GM12878 (cell line): ENCODE results near the gene SSUH2. TPM values are rescaled to one million over a fixed set of nuclear protein-coding genes. Genes with fewer than 3 reads are reported as not detected.
"Not testable (repeated sequence)": the region's sequence is repeated elsewhere in the genome, so short reads cannot be mapped to it uniquely, and the experiment has no call there.

Source experiments
- ATAC-seq: fragments of 200-7000 bp; cut with Tn5 transposase; 3 replicates; pipeline ENCODE4 v1.9.1; 2020; ENCODE audit warnings: mild to moderate bottlenecking, moderate library complexity
- BruUV-seq: library from RNA; stranded (reverse); fragments of 400-500 nt; replicated peaks from 2 replicates; lab custom pipeline; 2021; lab: Mats Ljungman, UMichigan
- CTCF ChIA-PET: fragments of 300-600 bp; sonication (Branson Sonifier 250); formaldehyde crosslinking; extraction: SDS; loops from one replicate; lab custom pipeline; 2021; ENCODE audit warnings: inconsistent platforms; lab: Yijun Ruan, JAX
- POLR2A ChIA-PET: fragments of 350-600 bp; formaldehyde crosslinking; extraction: SDS; loops from one replicate; lab custom pipeline; 2021; ENCODE audit warnings: inconsistent platforms; lab: Charles Lee
- RAD21 ChIA-PET: fragments of 300-600 bp; sonication (Branson Sonifier 250); formaldehyde crosslinking; loops from one replicate; lab custom pipeline; 2023; ENCODE audit warnings: antibody characterized with exemption; ENCODE audit not compliant: unreplicated experiment; lab: Charles Lee
- SMC1A ChIA-PET: fragments of 300-600 bp; sonication (Branson Sonifier 250); formaldehyde crosslinking; loops from one replicate; lab custom pipeline; 2023; ENCODE audit not compliant: unreplicated experiment, uncharacterized antibody; lab: Charles Lee
- DNase-seq: peaks from one replicate; pipeline ENCODE4 v3.0.0-alpha.2; 2011; ENCODE audit warnings: low read depth, low spot score
- FAIRE-seq: peaks from 3 replicates; lab custom pipeline; 2011; peaks lifted over from hg19 to GRCh38; lab: Jason Lieb, UNC
- H2AFZ ChIP-seq: 2 replicates; pipeline ENCODE4 v1.6.0; 2011; ENCODE audit warnings: low read depth, low read length, control low read depth; ENCODE audit not compliant: control insufficient read depth
- H3K27ac ChIP-seq: 2 replicates; pipeline ENCODE4 v1.5.1; 2011; ENCODE audit warnings: control low read depth; ENCODE audit not compliant: control insufficient read depth, insufficient read depth
- H3K27me3 ChIP-seq, 2 experiments: replicated peaks in 1 of 2; 2 replicates each; pipeline versions ENCODE4 v1.6.0 to v1.6.1; 2011; ENCODE audit warnings: low read length in 1 of 2; ENCODE audit not compliant: control insufficient read depth in 2 of 2, insufficient read depth in 2 of 2
- H3K36me3 ChIP-seq, 2 experiments: 2 replicates each; pipeline ENCODE4 v1.5.1; 2011; ENCODE audit warnings: low read length in 1 of 2; ENCODE audit not compliant: control insufficient read depth in 2 of 2, insufficient read depth in 2 of 2
- H3K4me1 ChIP-seq: 2 replicates; pipeline ENCODE4 v1.6.1; 2011; ENCODE audit warnings: mild to moderate bottlenecking, low read length, moderate library complexity, mixed read lengths; ENCODE audit not compliant: control insufficient read depth, insufficient read depth
- H3K4me2 ChIP-seq: 2 replicates; pipeline ENCODE4 v1.6.0; 2011; ENCODE audit warnings: control low read depth; ENCODE audit not compliant: control insufficient read depth, insufficient read depth
- H3K4me3 ChIP-seq: fragments of 200-600 bp; sonication (generic); 2 replicates; pipeline ENCODE4 v1.5.1; 2016
- H3K79me2 ChIP-seq: 2 replicates; pipeline ENCODE4 v1.6.0; 2011; ENCODE audit warnings: low read length; ENCODE audit not compliant: control insufficient read depth, insufficient read depth
- H3K9ac ChIP-seq: 2 replicates; pipeline ENCODE4 v1.8.0; 2011; ENCODE audit warnings: low read length, control low read depth, mixed read lengths; ENCODE audit not compliant: control insufficient read depth, insufficient read depth
- H3K9me3 ChIP-seq: replicated peaks from 3 replicates; pipeline ENCODE4 v1.5.1; 2011; ENCODE audit warnings: mild to moderate bottlenecking, low read length; ENCODE audit not compliant: control insufficient read depth, insufficient read depth
- H4K20me1 ChIP-seq: 2 replicates; pipeline ENCODE4 v1.6.0; 2011; ENCODE audit not compliant: control insufficient read depth, insufficient read depth
- BACH1 ChIP-seq: fragments of 450-650 bp; IDR thresholded peaks from 2 replicates; pipeline ENCODE4 v1.6.1; 2017; ENCODE audit warnings: mild to moderate bottlenecking, borderline replicate concordance
- CHD4 ChIP-seq: fragments of 200-600 bp; sonication (generic); IDR thresholded peaks from 2 replicates; pipeline ENCODE4 v1.6.1; 2016; ENCODE audit warnings: mild to moderate bottlenecking
- FOXM1 ChIP-seq: IDR thresholded peaks from 2 replicates; pipeline ENCODE4 v1.6.1; 2012; ENCODE audit warnings: low read depth, mild to moderate bottlenecking, inconsistent platforms, low read length, moderate library complexity
- IRF5 ChIP-seq: fragments of 450-650 bp; IDR thresholded peaks from 2 replicates; pipeline ENCODE4 v1.6.1; 2017; ENCODE audit warnings: borderline replicate concordance
- JUNB ChIP-seq: IDR thresholded peaks from 2 replicates; pipeline ENCODE4 v1.6.1; 2016; ENCODE audit warnings: antibody characterized with exemption, mild to moderate bottlenecking
- RCOR1 ChIP-seq: conservative IDR thresholded peaks from 2 replicates; pipeline ENCODE4 v1.6.1; 2012; ENCODE audit warnings: low read depth, low read length, improper control_type of control experiment
- SUZ12 ChIP-seq: fragments of 200-600 bp; sonication (generic); IDR thresholded peaks from one replicate; pipeline ENCODE4 v1.6.1; 2018; ENCODE audit warnings: antibody characterized with exemption, mild to moderate bottlenecking; ENCODE audit not compliant: unreplicated experiment
- WRNIP1 ChIP-seq: IDR thresholded peaks from 2 replicates; pipeline ENCODE4 v1.6.1; 2011; ENCODE audit warnings: low read depth, low read length, improper control_type of control experiment, borderline replicate concordance
- ZBTB4 ChIP-seq: fragments of 450-650 bp; formaldehyde crosslinking; IDR thresholded peaks from 2 replicates; pipeline ENCODE4 v1.4.0; 2022; ENCODE audit warnings: mild to moderate bottlenecking, moderate library complexity
- WGBS: methylation state at CpG from one replicate; pipeline ENCODE4 v1.1.6; 2016; ENCODE audit warnings: low lambda C conversion rate; ENCODE audit not compliant: insufficient replicate concordance, insufficient coverage; ENCODE audit errors: missing lambda C conversion rate; 5-methylcytosine and 5-hydroxymethylcytosine counted together
- in situ Hi-C: fragments of 300-500 bp; cut with MboI; formaldehyde crosslinking; loops from 9 replicates; pipeline ENCODE4 v1.14.3; 2018; ENCODE audit warnings: mixed read lengths
- intact Hi-C: fragments of 100-400 bp; cut with micrococcal nuclease; formaldehyde crosslinking; loops from one replicate; pipeline ENCODE4 v1.14.2; 2022; ENCODE audit not compliant: unreplicated experiment
- polyA plus RNA-seq, 11 experiments: library from polyadenylated mRNA; depleted of rRNA in 4 of 11; unstranded in 6 of 11; stranded (reverse) in 5 of 11; fragments of >200 nt; fragmentation: Nextera tagmentation in 4 of 11; fragmentation: Illumina TruSeq in 1 of 11; extraction: Ambion mirVana in 4 of 11; extraction: Trizol in 1 of 11; gene quantifications; 1 replicate in 1 of 11; 2 replicates in 10 of 11; pipeline versions ENCODE4 v1.2.1 to v1.2.3, GENCODE V29; 2011 to 2016; ENCODE audit warnings: inconsistent platforms in 2 of 11, missing spikeins in 2 of 11, low read depth in 1 of 11
- total RNA-seq, 4 experiments: library from RNA; depleted of rRNA in 3 of 4; stranded (reverse); fragments of >200 nt in 3 of 4; fragmentation: Illumina TruSeq in 1 of 4; extraction: Trizol in 1 of 4; gene quantifications; 2 replicates each; pipeline versions ENCODE4 v1.2.1 to v1.2.3, GENCODE V29; 2013 to 2021

SSUH2 gene
- total and polyA plus RNA-seq, 10 of the 15 experiments (the other 5 are each of a cell fraction or from before 2014, with no cell fraction given): 0.09 to 0.26 TPM; not detected in 8

DNA sequence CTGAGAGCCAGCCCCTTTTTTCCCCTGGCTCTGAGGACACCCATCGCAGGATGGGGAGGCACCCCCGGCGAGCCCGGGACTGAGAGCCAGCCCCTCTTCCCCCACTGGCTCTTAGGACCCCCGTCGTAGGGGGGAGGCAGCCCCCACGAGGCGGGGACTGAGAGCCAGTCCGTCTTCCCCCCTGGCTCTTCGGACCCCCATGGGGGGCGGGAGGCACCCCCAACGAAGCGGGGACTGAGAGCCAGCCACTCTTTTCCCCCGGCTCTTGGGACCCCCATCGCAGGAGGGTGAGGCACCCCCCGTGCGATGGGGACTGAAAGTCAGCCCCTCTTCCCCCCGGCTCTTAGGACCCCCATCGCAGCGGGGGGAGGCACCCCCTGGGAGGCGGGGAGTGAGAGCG, 36.8 kb upstream of the SSUH2 start:
- Histone ChIP-seq H3K27me3 (no peaks in the 10 kb centered on the region), H3K79me2 (no peaks in the 10 kb centered on the region), H3K9ac (no peak overlapping the region), H3K4me3 (no peak overlapping the region), H3K27ac (no peak overlapping the region), H4K20me1 (no peaks in the 10 kb centered on the region), H3K4me2 (no peak overlapping the region), H3K4me1 (no peaks in the 10 kb centered on the region), H3K9me3 (no peaks in the 10 kb centered on the region), H3K36me3 (no peaks in the 10 kb centered on the region), H2AFZ (no peak overlapping the region)
- RAD21 ChIA-PET: no interaction called here
- ATAC-seq (no peak), DNase-seq (no peak), FAIRE-seq (no peak)
- TF ChIP-seq FOXM1: no peak
- TF ChIP-seq SUZ12: no peak
- no peak for TF ChIP-seq WRNIP1
- no peak for TF ChIP-seq RCOR1
- TF ChIP-seq BACH1: no peak
- no peak for TF ChIP-seq ZBTB4
- no peak for TF ChIP-seq IRF5
- TF ChIP-seq CHD4: no peak
- no peak for TF ChIP-seq JUNB
- in situ Hi-C loops (no loop called here), intact Hi-C loops (loop anchor here (5.0 kb wide), 1 partner anchor 86 kb away; the partner anchor contains the start of gene OXTR)
- no TSS peak for BruUV-seq
- POLR2A ChIA-PET: no interaction called here
- CTCF ChIA-PET: interaction anchor here (0.6 to 2.5 kb wide), 3 partner anchors 18 to 180 kb away, joined by 3 to 31 read pairs (median 3); no protein-coding TSS in a partner anchor
- SMC1A ChIA-PET: interaction anchor here (1.2 kb wide), 1 partner anchor 383 kb away, joined by 3 read pairs; no protein-coding TSS in a partner anchor
- 55% methylated on average over 19 of the region's 22 CpGs for WGBS

DNA sequence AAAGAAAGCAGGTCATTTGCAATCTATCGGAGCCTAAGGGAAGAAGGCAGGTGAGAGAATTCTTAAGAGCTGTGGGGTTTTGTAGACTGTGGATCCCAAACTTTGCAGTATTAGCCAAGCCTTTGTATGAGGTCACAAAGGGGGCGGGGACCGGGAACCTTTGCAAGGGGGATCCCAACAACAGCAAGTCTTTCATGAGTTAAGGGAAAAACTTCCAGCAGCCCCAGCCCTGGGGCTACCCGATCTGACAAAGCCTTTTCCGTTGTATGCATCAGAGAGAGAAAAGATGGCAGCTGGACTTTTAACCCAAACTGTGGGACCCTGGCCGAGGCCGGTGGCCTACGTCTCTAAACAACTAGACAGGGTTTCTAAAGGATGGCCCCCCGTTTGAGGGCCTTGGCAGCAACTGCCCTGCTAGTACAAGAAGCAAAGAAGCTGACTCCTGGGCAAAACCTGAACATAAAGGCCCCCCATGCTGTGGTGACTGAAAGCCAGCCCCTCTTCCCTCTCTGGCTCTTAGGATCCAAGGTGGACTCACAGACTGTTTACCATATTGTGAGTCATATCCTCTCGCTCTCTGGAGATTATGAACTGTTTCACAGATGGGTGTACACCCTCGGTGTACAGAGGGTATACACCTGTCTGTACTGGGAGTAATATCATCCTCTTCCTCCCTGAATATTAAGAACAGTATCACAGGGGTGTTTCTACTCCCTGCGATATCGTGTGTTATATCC, 35.4 kb upstream of the SSUH2 start:
- BruUV-seq, CTCF ChIA-PET, H3K4me1 ChIP-seq, H2AFZ ChIP-seq, H3K9me3 ChIP-seq, H3K4me2 ChIP-seq, POLR2A ChIA-PET, in situ Hi-C loops, H3K36me3 ChIP-seq, RAD21 ChIA-PET, ATAC-seq, SMC1A ChIA-PET, H3K27me3 ChIP-seq, DNase-seq, FAIRE-seq, H4K20me1 ChIP-seq, H3K4me3 ChIP-seq, H3K79me2 ChIP-seq, H3K27ac ChIP-seq, H3K9ac ChIP-seq: not testable (repeated sequence)
- intact Hi-C loops: loop anchor here (5.0 kb wide), 1 partner anchor 87 kb away; the partner anchor contains the start of gene OXTR
- 35% methylated on average over 13 of the region's 13 CpGs for WGBS
